ENCODE data around the gene CLEC4A. TPM values are rescaled to one million over a fixed set of nuclear protein-coding genes. Genes with fewer than 3 reads are reported as not detected.

The CLEC4A gene
- total and polyA plus RNA-seq, 2 of the 13 experiments (the other 11 are each of a cell fraction or from before 2014, with no cell fraction given) = 0.55 TPM; not detected in 1

DNA sequence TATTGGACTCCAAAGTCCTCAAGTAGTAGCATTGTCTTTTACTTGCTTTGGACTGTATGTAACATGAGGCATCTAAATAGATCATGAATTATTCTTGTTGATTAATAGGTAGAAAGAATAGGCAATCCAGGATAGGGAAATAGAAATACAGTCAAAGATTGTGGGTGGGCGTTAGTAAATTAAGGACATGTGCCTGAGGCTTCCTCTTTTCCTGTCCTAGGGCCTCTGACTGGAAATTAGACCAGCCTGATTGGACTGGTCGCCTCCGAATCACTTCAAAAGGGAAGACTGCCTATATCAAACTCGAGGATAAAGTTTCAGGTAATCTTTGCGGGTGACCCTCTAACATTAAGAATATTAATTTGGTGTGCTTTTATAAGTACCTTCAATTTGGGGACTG is 33.7 kb upstream of the CLEC4A start:
- H3K4me1 ChIP-seq (ENCODE audit: insufficient read depth, low read length) = no peaks in the 10 kb centered on the region
- FAIRE-seq = no peak
- no peak overlapping the region for H2AFZ ChIP-seq (ENCODE audit: low read length)
- ChIA-PET CTCF (ENCODE audit: low intra/inter-chr PET ratio, low total read pairs) (no interaction called here), POLR2A (no interaction called here)
- H3K79me2 ChIP-seq (ENCODE audit: insufficient read depth, low read length) = peaks cover 4% of the 10 kb centered on the region
- H3K9me3 ChIP-seq (ENCODE audit: low read length) = no peaks in the 10 kb centered on the region
- no peak overlapping the region for H3K9ac ChIP-seq (ENCODE audit: insufficient read depth, low read depth, low read length)
- H3K4me3 ChIP-seq (replicated peaks in 1 of 3; ENCODE audit: insufficient read depth in 1 of 3, low read depth in 2 of 3, low read length in 3 of 3) = no peak overlapping the region
- H3K27ac ChIP-seq (ENCODE audit: extremely low read length, insufficient read depth, low read length) = no peak overlapping the region
- intact Hi-C loops (cut with micrococcal nuclease; ENCODE audit: unreplicated experiment) (no loop called here), in situ Hi-C loops (cut with HindIII; ENCODE audit: extremely low pct_ligation_motif_present, low pct_unique_long_range_greater_than_20kb) (no loop called here)
- 92% methylated on average over 5 of the region's 5 CpGs for WGBS (ENCODE audit: low lambda C conversion rate)
- peaks cover 11 to 47% of the 10 kb centered on the region in 2 experiments for H3K36me3 ChIP-seq (replicated peaks in 1 of 2; ENCODE audit: control insufficient read depth in 1 of 2, insufficient read depth in 2 of 2, low read length in 2 of 2)
- no peaks in the 10 kb centered on the region for H4K20me1 ChIP-seq (ENCODE audit: insufficient read depth, low read length)
- no peak overlapping the region for H3K4me2 ChIP-seq (ENCODE audit: low read depth, low read length)
- no peak for ATAC-seq
- BruUV-seq (replicated peaks) = no TSS peak
- H3K27me3 ChIP-seq (ENCODE audit: control insufficient read depth in 1 of 2, insufficient read depth in 2 of 2, low read length in 2 of 2) = no peaks in the 10 kb centered on the region
- TF ChIP-seq SRY (CRISPR knock-in tag; IDR thresholded peaks at IDR 0.05) = no peak
- TF ChIP-seq, protein P1, sequence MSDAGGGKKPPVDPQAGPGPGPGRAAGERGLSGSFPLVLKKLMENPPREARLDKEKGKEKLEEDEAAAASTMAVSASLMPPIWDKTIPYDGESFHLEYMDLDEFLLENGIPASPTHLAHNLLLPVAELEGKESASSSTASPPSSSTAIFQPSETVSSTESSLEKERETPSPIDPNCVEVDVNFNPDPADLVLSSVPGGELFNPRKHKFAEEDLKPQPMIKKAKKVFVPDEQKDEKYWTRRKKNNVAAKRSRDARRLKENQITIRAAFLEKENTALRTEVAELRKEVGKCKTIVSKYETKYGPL (CRISPR knock-in tag; IDR thresholded peaks at IDR 0.05) = no peak
- TF ChIP-seq ZFP37 (CRISPR knock-in tag; IDR thresholded peaks at IDR 0.05; ENCODE audit: borderline replicate concordance) = no peak
- no peak for TF ChIP-seq DR1 (CRISPR knock-in tag; IDR thresholded peaks at IDR 0.05)
- no peak for TF ChIP-seq TOE1 (CRISPR knock-in tag; IDR thresholded peaks at IDR 0.05)
- TF ChIP-seq NR1H2 (CRISPR knock-in tag; IDR thresholded peaks at IDR 0.05; ENCODE audit: borderline replicate concordance, low read depth) = no peak
- TF ChIP-seq HMG20B (CRISPR knock-in tag; conservative IDR thresholded peaks at IDR 0.05) = no peak
- no peak for TF ChIP-seq IKZF4 (CRISPR knock-in tag; IDR thresholded peaks at IDR 0.05; ENCODE audit: borderline replicate concordance, low read depth, not compliant biosample characterization)
- DNase-seq (ENCODE audit: low spot score) = no peak

DNA sequence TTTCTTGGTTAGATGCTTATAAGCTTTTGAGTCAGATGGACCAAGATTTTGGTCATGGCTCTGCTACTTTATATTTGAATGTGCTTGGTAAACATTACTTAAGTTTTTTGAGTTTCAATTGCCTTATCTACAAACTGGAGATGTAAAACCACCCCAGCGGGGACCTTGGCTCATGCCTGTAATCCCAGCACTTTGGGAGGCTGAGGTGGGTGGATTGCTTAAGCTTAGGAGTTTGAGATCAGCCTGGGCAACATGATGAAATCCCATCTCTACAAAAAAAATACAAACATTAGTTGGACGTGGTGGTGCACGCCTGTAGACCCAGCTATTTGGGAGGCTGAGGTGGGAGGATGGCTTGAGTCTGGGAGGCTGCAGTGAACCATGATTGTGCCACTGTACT is 30.1 kb upstream of the CLEC4A start:
- H2AFZ ChIP-seq (ENCODE audit: low read length) = no peak overlapping the region
- H4K20me1 ChIP-seq (ENCODE audit: insufficient read depth, low read length) = no peaks in the 10 kb centered on the region
- H3K27ac ChIP-seq (ENCODE audit: extremely low read length, insufficient read depth, low read length) = no peak overlapping the region
- DNase-seq (ENCODE audit: low spot score) = no peak
- H3K4me3 ChIP-seq (replicated peaks in 1 of 3; ENCODE audit: insufficient read depth in 1 of 3, low read depth in 2 of 3, low read length in 3 of 3) = no peak overlapping the region
- intact Hi-C loops (cut with micrococcal nuclease; ENCODE audit: unreplicated experiment) (no loop called here), in situ Hi-C loops (cut with HindIII; ENCODE audit: extremely low pct_ligation_motif_present, low pct_unique_long_range_greater_than_20kb) (no loop called here)
- no peaks in the 10 kb centered on the region for H3K79me2 ChIP-seq (ENCODE audit: insufficient read depth, low read length)
- no peaks in the 10 kb centered on the region for H3K27me3 ChIP-seq (ENCODE audit: control insufficient read depth in 1 of 2, insufficient read depth in 2 of 2, low read length in 2 of 2)
- H3K36me3 ChIP-seq (replicated peaks in 1 of 2; ENCODE audit: control insufficient read depth in 1 of 2, insufficient read depth in 2 of 2, low read length in 2 of 2) = peaks cover 18 to 76% of the 10 kb centered on the region in 2 experiments
- no TSS peak for BruUV-seq (replicated peaks)
- no peaks in the 10 kb centered on the region for H3K9me3 ChIP-seq (ENCODE audit: low read length)
- ATAC-seq = no peak
- H3K4me2 ChIP-seq (ENCODE audit: low read depth, low read length) = no peak overlapping the region
- no peaks in the 10 kb centered on the region for H3K4me1 ChIP-seq (ENCODE audit: insufficient read depth, low read length)
- WGBS (ENCODE audit: low lambda C conversion rate) = 98% methylated on average over 3 of the region's 3 CpGs
- POLR2A ChIA-PET = no interaction called here
- CTCF ChIA-PET (ENCODE audit: low intra/inter-chr PET ratio, low total read pairs) = no interaction called here
- FAIRE-seq = no peak
- TF ChIP-seq ZFP37 (CRISPR knock-in tag; IDR thresholded peaks at IDR 0.05; ENCODE audit: borderline replicate concordance) (no peak), RFXAP (CRISPR knock-in tag; IDR thresholded peaks at IDR 0.05; ENCODE audit: borderline replicate concordance) (no peak), HHEX (CRISPR knock-in tag; IDR thresholded peaks at IDR 0.05) (no peak), SALL2 (CRISPR knock-in tag; IDR thresholded peaks at IDR 0.05) (no peak), FOXK1 (CRISPR knock-in tag; IDR thresholded peaks at IDR 0.05; ENCODE audit: borderline replicate concordance, low read depth) (no peak)
- TF ChIP-seq, protein P2, sequence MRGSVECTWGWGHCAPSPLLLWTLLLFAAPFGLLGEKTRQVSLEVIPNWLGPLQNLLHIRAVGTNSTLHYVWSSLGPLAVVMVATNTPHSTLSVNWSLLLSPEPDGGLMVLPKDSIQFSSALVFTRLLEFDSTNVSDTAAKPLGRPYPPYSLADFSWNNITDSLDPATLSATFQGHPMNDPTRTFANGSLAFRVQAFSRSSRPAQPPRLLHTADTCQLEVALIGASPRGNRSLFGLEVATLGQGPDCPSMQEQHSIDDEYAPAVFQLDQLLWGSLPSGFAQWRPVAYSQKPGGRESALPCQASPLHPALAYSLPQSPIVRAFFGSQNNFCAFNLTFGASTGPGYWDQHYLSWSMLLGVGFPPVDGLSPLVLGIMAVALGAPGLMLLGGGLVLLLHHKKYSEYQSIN (CRISPR knock-in tag; IDR thresholded peaks at IDR 0.05; ENCODE audit: borderline replicate concordance) = no peak
- no peak overlapping the region for H3K9ac ChIP-seq (ENCODE audit: insufficient read depth, low read depth, low read length)
